PC-9 (cell line): ENCODE data around the gene NHLRC1.

Experiments
- CTCF ChIP-seq: fragments of 200-600 bp; sonication (generic); conservative IDR thresholded peaks from 2 replicates; pipeline ENCODE4 v1.6.1; 2017; ENCODE audit warnings: mixed run types, antibody characterized with exemption, mild to moderate bottlenecking, moderate library complexity
- EZH2 ChIP-seq: fragments of 200-600 bp; sonication (generic); IDR thresholded peaks from 2 replicates; pipeline ENCODE4 v1.8.0; 2017; ENCODE audit warnings: antibody characterized with exemption, low read depth

DNA sequence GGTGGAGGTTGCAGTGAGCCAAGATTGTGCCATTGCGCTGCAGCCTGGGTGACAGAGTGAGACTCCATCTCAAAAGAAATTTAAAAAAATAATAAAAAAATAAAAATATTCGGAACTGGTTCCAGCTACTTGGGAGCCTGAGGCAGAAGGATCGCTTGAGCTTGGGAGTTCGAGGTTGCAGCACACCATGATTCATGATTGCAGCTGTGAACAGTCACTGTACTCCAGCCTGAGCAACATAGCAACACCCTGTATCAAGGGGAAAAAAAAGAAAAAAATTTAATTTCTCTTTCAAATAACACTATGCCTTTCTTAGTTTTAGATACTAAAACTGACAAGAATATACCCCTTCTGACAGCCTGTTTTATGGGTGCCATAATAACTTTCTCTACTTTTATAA lies 43.3 kb upstream of the NHLRC1 start:
- TF ChIP-seq CTCF (no peak), EZH2 (no peak)
